Hippocampal formation (tissue), 2 donors: ENCODE results near the gene LIPA.
"Not testable (repeated sequence)": the region's sequence is repeated elsewhere in the genome, so short reads cannot be mapped to it uniquely, and the experiment has no call there.

Experiments
- DNase-seq, 2 donors: peaks; one replicate each; lab custom pipeline; 2025; lab: John Stamatoyannopoulos, UW

The LIPA gene

GRCh38 chr10:89251409-89252224 lies at the start of gene LIPA:
LIPA (minus strand) TSS chr10:89251775; CDS start chr10:89247648, 4,127 bp downstream.
- DNase-seq: peak; percentile 95 to 99

GRCh38 chr10:89301232-89301631 lies 49.7 kb upstream of the LIPA start:
- peak; percentile 12 to 79 for DNase-seq

GRCh38 chr10:89299031-89299430 lies 47.5 kb upstream of the LIPA start:
- DNase-seq: no peak

GRCh38 chr10:89297791-89298190 lies 46.2 kb upstream of the LIPA start:
- DNase-seq: no peak

GRCh38 chr10:89297356-89297755 lies 45.8 kb upstream of the LIPA start:
- DNase-seq: no peak

GRCh38 chr10:89296220-89296648 lies 44.7 kb upstream of the LIPA start:
- peak in 1 of 2 donors; percentile 37 for DNase-seq

GRCh38 chr10:89295597-89295996 lies 44.0 kb upstream of the LIPA start:
- DNase-seq: no peak

GRCh38 chr10:89294721-89295239 lies 43.2 kb upstream of the LIPA start:
- DNase-seq: no peak

GRCh38 chr10:89285303-89285702 lies 33.7 kb upstream of the LIPA start:
- DNase-seq: not testable (repeated sequence)

GRCh38 chr10:89284711-89285110 lies 33.1 kb upstream of the LIPA start:
- DNase-seq: not testable (repeated sequence)

- DNase-seq: peak; percentile 38 to 83
These were observed 32.4 kb upstream of the LIPA start for GRCh38 chr10:89283936-89284475.

GRCh38 chr10:89283025-89283935 lies 31.7 kb upstream of the LIPA start:
- no peak for DNase-seq

- no peak for DNase-seq
These were observed 30.2 kb upstream of the LIPA start for GRCh38 chr10:89281606-89282395.

GRCh38 chr10:89280508-89280907 lies 28.9 kb upstream of the LIPA start:
- no peak for DNase-seq

- no peak for DNase-seq
These were observed 27.9 kb upstream of the LIPA start for GRCh38 chr10:89279421-89279869.

GRCh38 chr10:89278900-89279392 lies 27.4 kb upstream of the LIPA start:
- DNase-seq: no peak

GRCh38 chr10:89278034-89278535 lies 26.5 kb upstream of the LIPA start:
- DNase-seq: no peak

- no peak for DNase-seq
These were observed 23.8 kb upstream of the LIPA start for GRCh38 chr10:89275383-89275782.

GRCh38 chr10:89274928-89275327 lies 23.4 kb upstream of the LIPA start:
- DNase-seq: no peak

- DNase-seq: no peak
These were observed 22.1 kb upstream of the LIPA start for GRCh38 chr10:89273680-89274079.

GRCh38 chr10:89271532-89271931 lies 20.0 kb upstream of the LIPA start:
- no peak for DNase-seq
